NT2/D1 (cell line): ENCODE results near the gene MYO1E.

Source experiments
- YY1 ChIP-seq: IDR thresholded peaks from 2 replicates; pipeline ENCODE4 v1.6.1; 2011; ENCODE audit not compliant: insufficient read length, insufficient read depth
- ZNF274 ChIP-seq: IDR thresholded peaks from 2 replicates; pipeline ENCODE4 v1.6.1; 2011; ENCODE audit warnings: mild to moderate bottlenecking, low read depth, low read length

DNA sequence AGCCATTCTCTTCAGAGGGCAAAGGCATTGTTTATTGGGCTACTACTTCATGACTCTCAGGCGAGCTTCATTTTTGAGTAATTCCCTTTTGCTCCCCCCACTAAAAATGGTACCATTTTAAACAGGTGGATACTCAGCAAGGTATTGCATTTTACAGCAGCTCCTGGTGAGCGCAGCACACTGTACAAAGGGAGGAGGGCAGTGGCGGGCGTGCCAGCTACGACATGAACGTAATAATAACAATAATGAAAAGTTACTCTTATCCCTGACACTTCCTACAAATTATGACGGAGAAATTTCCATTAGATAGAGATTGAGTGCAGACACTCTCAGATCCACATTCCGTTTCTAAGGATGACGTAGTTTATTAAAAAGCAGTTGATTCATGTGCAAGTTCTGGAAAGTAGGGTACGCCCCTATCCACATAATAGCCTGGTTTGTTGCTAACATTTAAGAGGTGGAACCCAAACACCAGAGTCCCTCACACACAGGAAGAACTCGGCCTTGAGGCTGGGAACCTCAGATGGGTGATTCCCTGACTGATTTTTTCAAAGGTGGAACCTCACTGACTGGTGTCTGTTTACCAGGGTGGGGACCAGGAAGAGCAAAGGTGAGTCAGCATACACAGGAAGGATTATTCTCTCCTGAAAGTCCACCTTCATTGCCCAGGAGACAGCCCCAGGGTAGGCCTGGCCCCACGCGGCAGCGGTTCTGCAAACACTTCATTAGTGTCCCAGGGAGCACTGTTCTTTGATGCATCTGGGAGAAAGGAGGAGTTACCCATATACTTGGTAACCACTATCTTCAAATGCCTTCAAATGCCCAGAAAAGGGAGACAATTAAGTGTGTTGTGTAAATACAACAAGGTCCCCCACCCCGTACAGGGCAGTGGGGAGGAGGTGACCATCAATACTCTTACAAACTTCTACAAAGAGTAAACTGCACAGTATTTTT is 96.2 kb downstream of the MYO1E start:
- TF ChIP-seq ZNF274: no peak
- no peak for TF ChIP-seq YY1
